ENCODE measurements around the gene CNTNAP2.
"Not testable (repeated sequence)": the region's sequence is repeated elsewhere in the genome, so short reads cannot be mapped to it uniquely, and the experiment has no call there.

CNTNAP2 gene

GRCh38 chr7:146791344-146792285 lies 675.0 kb downstream of the CNTNAP2 start:
- DNase-seq = no peak

DNA sequence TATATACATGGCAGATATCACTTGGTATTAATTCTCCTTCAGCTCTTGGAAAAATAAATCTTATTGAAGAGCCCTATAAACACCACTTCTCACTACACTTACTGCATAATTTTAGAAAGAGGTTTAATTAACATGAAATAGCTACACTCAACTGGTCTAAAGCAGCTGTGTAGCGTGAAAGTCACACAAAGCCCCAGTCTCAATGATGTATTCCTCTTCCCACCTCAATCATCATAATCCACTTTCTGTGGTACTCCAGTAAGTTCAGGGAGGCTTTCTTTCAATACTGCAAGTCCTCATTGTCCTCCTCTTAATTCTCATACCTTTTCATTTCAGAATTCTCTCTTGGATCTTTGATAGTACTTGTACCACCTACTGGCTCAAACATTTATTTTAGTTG lies 688.0 kb downstream of the CNTNAP2 start:
- no peak for DNase-seq

DNA sequence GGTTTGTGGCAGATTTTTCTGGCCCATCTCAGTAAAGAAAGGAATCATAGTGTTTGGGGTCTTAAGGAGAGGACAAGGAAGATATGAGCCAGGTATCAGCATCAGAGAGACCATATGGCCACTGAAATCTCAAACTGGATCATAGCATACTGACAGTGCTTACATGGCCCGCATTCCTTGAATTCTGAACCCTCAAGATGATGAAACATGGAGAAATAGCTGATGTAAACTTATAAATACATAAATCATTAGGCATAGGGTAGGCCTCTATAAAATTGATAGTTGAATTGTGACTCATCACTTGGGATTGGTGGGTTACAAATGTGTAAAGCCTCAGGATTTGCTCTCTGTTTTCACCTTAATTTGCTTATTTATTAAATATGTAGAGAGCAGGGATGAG lies 688.5 kb downstream of the CNTNAP2 start:
- DNase-seq = no peak

- no peak for DNase-seq
Measured at GRCh38 chr7:146826329-146826728, 709.7 kb downstream of the CNTNAP2 start.

DNA sequence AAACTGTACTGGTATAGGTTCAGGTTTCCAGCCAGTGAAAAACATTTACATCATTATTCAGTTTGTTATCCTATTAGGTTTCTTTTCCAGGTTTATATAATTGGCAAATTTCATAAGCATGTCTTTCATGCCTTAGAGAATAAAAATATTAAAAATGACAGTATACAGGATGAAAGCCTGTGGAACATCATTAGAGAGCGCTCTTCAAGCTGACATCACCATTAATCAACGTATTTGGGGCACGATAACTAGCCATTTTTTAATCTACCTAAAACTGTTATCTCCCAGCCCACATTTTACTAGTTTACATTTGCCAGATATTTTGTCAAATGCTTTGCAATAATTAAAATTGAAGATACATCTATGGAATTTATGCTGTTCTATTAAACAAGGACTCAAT lies 714.1 kb downstream of the CNTNAP2 start:
- no peak for DNase-seq

DNA sequence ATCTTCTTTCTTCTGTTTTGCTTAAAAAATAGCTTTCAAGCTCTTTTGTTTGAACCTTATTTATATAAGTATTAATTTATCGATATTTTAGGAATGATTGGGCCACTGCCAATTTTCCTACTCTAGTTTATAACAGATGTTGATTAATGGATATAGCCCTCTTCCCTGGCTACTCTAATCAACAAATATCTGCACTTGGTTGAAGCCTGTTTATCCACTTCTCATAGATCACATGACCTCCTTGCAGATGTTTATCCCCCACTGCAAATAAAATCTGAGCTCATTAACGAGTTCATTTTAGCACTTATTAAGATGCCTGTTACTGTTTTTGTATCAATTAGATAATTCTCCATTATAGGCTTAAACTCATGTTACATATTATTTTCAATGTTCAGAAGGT lies 715.3 kb downstream of the CNTNAP2 start:
- DNase-seq = no peak

DNA sequence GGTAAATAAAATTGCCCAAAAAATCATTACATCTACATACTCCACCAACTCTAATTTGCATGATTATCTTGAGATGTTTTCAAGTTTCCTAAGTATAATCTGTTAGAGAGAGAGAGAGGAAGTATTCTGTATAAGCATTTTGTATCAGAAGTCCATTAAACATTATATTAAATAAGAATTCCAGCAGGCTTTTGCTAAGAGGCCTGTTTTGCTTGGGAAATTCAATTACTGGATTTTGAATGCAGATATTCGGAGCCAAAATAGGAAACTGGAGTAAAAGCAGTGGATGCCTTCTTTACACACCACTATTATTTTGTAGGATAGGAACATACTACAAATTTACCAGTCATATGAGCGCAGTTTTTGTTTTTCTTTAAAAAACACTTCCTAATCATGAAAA lies 727.8 kb downstream of the CNTNAP2 start:
- no peak for DNase-seq

DNA sequence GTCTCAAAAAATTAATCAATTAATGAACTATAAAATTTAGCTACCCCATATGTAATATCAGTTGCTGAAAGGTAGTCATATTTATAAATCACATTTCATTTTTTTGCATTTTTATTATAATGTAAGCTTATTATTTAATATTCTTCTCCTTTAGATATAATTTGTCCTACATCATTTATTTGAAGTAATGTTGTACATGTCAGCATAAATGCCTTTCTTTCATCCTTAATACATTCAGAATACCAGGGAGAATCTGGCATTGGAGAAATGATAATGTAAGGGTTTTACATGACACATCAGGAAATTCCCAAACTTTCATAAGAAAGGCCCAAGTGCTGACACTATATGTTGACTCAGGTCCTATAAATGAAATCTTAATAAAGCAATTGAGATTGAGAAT lies 742.1 kb downstream of the CNTNAP2 start:
- no peak for DNase-seq

GRCh38 chr7:146861701-146862100 lies 745.1 kb downstream of the CNTNAP2 start:
- DNase-seq = no peak

GRCh38 chr7:146862415-146862814 lies 745.8 kb downstream of the CNTNAP2 start:
- DNase-seq = no peak

GRCh38 chr7:146864644-146865043 lies 748.0 kb downstream of the CNTNAP2 start:
- DNase-seq = no peak

- no peak for DNase-seq
Measured at GRCh38 chr7:146865696-146866095, 749.1 kb downstream of the CNTNAP2 start.

GRCh38 chr7:146874722-146875121 lies 758.1 kb downstream of the CNTNAP2 start:
- no peak for DNase-seq

GRCh38 chr7:146875237-146875785 lies 758.7 kb downstream of the CNTNAP2 start:
- DNase-seq = no peak

GRCh38 chr7:146875981-146876380 lies 759.4 kb downstream of the CNTNAP2 start:
- no peak for DNase-seq

DNA sequence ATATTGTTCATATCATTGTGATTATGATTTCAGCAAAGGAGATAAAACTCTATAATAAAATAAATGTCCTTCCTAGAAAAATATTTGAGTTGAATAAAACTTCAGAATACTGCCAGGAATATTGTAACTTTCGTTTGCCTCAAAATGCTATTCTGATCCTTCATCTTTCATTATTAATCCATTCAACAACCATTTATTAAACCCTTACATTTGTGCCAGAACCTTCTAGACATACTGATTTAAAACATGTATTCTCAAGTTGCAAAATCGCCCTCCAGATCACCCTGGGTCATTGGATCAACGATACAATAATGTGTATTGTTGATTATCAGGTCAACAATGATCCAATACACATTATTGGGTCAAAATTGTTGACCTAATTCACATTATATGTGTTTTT lies 759.8 kb downstream of the CNTNAP2 start:
- no peak for DNase-seq

DNA sequence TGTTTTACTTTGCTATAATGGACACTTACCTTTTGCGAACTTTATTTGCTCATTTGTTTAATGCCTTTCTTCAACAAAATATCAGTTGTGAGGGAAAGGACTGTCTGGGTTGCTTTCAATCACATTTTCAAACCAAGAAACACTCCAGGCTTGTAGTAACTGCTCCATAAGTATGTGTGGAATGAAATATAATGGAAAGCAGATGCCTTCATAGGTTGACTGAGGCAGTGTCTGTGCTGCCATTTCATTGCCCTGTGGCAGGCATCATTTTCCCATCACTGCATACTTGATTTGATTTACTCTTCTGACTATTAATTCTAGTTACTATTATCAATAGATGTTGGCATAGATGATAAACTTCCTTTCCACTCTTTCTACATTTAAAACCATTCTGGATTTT lies 762.3 kb downstream of the CNTNAP2 start:
- no peak for DNase-seq

DNA sequence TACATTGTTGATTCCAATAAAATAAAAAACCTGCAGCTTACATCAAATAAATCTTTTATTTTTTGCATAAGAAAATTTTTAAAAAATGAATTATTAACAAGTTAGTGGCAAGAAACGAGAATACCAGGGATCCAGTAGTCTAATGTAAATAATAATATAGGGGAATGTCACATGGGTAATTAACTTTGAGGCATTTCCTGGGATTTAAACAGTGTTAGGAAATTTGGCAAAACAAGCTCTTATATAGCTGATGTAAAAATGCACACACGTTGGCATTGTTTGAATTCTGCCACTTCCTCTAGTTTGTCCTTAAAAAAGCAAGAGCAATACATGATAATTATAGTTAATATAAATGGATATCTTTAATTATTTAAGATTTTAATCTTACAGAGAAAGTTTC lies 768.6 kb downstream of the CNTNAP2 start:
- DNase-seq = no peak

DNA sequence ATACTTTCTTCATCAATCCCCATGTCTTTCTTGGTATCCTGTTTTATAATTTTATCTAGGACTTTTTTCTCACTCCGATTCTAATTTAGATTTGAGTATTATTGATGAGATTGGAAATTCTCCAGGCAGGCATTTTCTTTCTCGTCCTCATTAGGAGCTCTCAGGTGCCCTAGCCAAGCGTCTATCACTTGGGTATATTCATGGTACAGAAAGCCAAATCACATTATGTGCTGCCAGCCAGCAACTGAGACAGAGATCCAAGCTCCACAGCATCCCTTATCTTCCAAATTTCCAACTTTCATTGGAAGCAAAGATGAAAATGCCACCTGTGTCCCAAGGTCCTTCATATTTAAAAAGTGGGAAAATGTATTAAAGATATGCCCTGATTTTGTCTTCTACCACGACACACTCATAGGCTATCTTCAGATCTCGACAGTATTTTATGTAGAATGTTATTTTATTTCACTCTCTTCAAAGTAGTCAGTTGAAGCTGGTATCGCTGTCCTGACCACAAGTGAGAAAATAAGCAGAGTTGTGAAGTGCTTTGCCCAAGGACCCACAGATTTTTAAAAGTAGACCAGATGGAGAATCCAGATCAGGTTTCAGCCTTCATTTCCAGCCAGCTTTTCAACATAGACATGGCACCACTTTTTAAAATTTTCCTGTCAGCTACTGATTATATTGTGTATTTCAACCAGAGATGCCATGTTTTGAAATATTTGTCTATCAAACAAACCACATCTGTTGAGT lies 773.4 kb downstream of the CNTNAP2 start:
- DNase-seq = no peak

- DNase-seq = no peak
Measured at GRCh38 chr7:146892151-146892550, 775.5 kb downstream of the CNTNAP2 start.

GRCh38 chr7:146894927-146895326 lies 778.3 kb downstream of the CNTNAP2 start:
- DNase-seq = no peak

DNA sequence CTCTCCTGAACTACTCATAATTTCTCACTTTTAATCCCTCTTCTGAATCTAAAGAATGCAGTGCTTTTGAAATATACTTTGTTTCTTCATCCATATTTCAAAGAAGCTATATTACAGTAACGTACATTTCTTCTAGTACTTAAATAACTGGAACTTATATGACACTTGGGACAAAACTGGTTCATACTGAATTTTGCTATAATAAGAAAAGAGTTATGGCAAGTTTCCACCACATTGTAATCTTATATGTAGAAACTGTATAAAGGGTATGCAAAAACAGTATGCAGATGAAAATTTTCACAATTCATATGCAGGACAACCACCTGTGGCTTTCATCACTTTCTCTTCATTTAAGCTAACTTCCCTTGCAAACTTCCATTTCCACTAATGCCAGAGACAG lies 785.7 kb downstream of the CNTNAP2 start:
- DNase-seq = no peak

- DNase-seq = no peak
Measured at GRCh38 chr7:146902728-146903127, 786.1 kb downstream of the CNTNAP2 start.

- DNase-seq = not testable (repeated sequence)
Measured at GRCh38 chr7:146905746-146906145, 789.1 kb downstream of the CNTNAP2 start.
